Subcutaneous adipose tissue (tissue), 4 donors: ENCODE results near the gene CCNB1IP1. TPM values are rescaled to one million over a fixed set of nuclear protein-coding genes. Genes with fewer than 3 reads are reported as not detected.

Source experiments
- CTCF ChIP-seq: fragments of 450-650 bp; IDR thresholded peaks from one replicate; pipeline ENCODE4 v1.5.1; 2016; ENCODE audit warnings: low read depth, mild to moderate bottlenecking, control low read depth, antibody characterized with exemption, moderate library complexity
- total RNA-seq, 4 donors: library from RNA; depleted of rRNA; stranded (reverse); fragments of >200 nt; gene quantifications; one replicate each; pipeline ENCODE4 v1.1.0, GENCODE V29; 2016

The CCNB1IP1 gene
- total RNA-seq = 10 to 100 TPM; 29.8 to 53.9 (median 43.1) TPM

DNA sequence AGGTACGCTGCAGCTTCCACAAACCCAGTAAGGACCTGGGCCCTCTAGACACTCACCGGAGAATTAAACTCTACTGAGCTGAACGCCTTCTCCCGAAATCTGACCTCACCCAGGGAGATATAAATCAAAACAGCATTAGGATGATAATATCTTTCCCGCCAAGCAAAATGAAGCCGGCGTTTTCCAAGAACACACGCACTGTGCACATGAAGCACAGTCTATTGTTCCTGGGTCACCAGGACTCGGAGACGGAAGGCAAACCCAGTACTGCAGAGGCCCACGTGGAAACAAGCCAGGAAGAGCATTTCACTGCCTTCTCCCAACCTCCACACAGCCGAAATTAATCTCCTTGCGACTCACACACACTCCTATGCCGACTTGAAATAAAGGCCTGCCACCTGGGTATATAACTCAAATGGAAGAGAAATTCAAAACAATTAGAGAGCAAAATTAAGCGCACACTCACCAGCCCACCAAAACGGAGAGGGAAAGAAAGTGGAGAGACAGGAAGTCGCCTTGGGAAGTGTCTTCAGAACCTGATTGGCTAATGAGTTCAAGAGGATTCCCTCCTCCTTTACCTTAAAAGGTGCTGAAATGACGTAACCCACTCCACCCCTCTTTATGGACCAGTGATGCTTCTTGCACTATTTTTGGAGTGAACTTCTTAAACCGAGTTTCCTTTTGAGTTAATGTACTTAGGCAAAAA, at the start of gene CCNB1IP1:
Gene CCNB1IP1 (minus strand): TSS at position 492 of the 706 bp plus-strand sequence. CDS start 16,756 bp downstream, outside the sequence.
- TF ChIP-seq CTCF = no peak

GRCh38 chr14:20382526-20382925, 49.4 kb upstream of the CCNB1IP1 start:
- no peak for TF ChIP-seq CTCF

- no peak for TF ChIP-seq CTCF
Observed at GRCh38 chr14:20381341-20381740, 48.3 kb upstream of the CCNB1IP1 start.

DNA sequence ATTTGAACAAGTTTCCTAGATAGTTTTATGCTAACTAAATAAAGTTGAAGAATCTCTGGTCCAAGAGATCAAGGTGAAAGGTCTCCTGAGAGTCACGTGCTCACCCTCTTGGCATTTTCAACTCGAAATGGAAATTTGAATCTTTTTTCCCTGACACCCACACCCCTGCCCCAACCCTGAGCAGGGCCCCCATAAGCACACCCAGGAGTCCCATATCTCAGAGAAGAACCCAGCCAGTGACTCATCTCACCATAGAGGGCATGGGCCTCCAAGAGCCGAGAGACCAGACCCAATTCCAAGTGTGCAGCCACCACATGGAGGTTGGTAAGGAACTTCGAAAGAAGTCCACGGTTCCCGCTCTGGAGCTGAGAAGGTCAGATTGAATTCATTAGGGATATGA, 47.6 kb upstream of the CCNB1IP1 start:
- no peak for TF ChIP-seq CTCF

DNA sequence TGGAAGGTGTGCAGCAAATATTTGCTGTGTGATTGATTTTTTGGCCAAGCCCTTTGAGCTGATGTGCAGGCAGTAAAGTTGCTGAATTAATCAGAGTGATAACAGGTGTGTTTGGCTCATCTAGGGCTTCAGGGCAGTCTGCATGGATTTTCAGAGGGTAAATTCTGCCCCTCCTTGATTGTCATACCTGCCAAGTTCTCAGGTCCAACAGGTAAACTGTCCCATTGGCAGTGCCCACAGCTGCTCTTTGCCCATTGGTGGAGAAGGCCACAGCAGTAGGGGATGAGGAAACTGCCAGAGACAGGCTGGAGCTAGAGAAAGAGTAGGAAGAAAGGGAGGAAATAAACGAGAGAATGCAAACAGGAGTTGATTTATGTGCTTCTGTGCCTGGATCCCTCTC, 46.7 kb upstream of the CCNB1IP1 start:
- no peak for TF ChIP-seq CTCF

DNA sequence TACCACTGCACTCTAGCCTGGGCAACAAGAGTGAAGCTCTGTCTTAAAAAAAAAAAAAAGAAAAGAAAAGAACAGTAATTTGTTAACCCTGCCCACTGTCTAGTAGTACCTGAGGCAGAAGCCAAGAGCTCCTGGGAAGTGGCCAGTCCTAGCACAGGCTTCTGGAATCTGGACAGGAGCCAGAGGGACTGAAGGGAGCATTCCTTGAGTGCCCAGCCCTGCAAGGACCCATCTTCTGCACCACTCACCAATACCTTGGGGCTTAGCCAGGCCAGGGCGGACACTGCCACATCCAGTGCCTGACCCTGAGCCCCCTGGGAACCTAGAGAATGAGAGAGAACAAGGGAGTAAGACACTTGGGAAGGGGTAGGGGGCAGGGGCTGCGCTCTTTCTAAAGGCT, 44.1 kb upstream of the CCNB1IP1 start:
- no peak for TF ChIP-seq CTCF

- no peak for TF ChIP-seq CTCF
Observed at GRCh38 chr14:20376071-20376588, 43.1 kb upstream of the CCNB1IP1 start.
